KOPT-K1 (cell line): ENCODE results near the gene WNT9A.
"Not testable (repeated sequence)": the region's sequence is repeated elsewhere in the genome, so short reads cannot be mapped to it uniquely, and the experiment has no call there.

Source experiments
- H3K27ac ChIP-seq: fragments of 200-600 bp; sonication (generic); 2 replicates; pipeline ENCODE4 v1.5.1; 2016; ENCODE audit warnings: antibody characterized with exemption, mild to moderate bottlenecking, low read depth, low read length; ENCODE audit not compliant: poor library complexity, severe bottlenecking
- H3K36me3 ChIP-seq: fragments of 200-600 bp; sonication (generic); 2 replicates; pipeline ENCODE4 v1.5.1; 2017; ENCODE audit warnings: antibody characterized with exemption, mild to moderate bottlenecking, low read length, moderate library complexity; ENCODE audit not compliant: insufficient read depth
- H3K9me3 ChIP-seq: fragments of 200-600 bp; sonication (generic); 2 replicates; pipeline ENCODE4 v1.5.1; 2017; ENCODE audit warnings: antibody characterized with exemption, low read length, mild to moderate bottlenecking; ENCODE audit not compliant: insufficient read depth, poor library complexity, severe bottlenecking

WNT9A gene

GRCh38 chr1:227886993-227887696 lies 60.6 kb downstream of the WNT9A start:
- Histone ChIP-seq H3K27ac (no peak overlapping the region), H3K9me3 (no peaks in the 10 kb centered on the region), H3K36me3 (no peaks in the 10 kb centered on the region)

- Histone ChIP-seq H3K9me3 (no peaks in the 10 kb centered on the region), H3K36me3 (no peaks in the 10 kb centered on the region), H3K27ac (no peak overlapping the region)
These were observed 61.2 kb downstream of the WNT9A start for GRCh38 chr1:227886503-227886961.

- no peaks in the 10 kb centered on the region for H3K9me3 ChIP-seq
- no peaks in the 10 kb centered on the region for H3K36me3 ChIP-seq
- H3K27ac ChIP-seq, result no peak overlapping the region
These were observed 61.9 kb downstream of the WNT9A start for GRCh38 chr1:227885648-227886502.

- Histone ChIP-seq H3K36me3 (no peaks in the 10 kb centered on the region), H3K9me3 (no peaks in the 10 kb centered on the region), H3K27ac (no peak overlapping the region)
These were observed 62.5 kb downstream of the WNT9A start for GRCh38 chr1:227885135-227885647.

- Histone ChIP-seq H3K27ac (no peak overlapping the region), H3K36me3 (no peaks in the 10 kb centered on the region), H3K9me3 (no peaks in the 10 kb centered on the region)
These were observed 63.2 kb downstream of the WNT9A start for GRCh38 chr1:227884370-227885134.

GRCh38 chr1:227883641-227884301 lies 64.0 kb downstream of the WNT9A start:
- Histone ChIP-seq H3K9me3 (no peaks in the 10 kb centered on the region), H3K36me3 (no peaks in the 10 kb centered on the region), H3K27ac (no peak overlapping the region)

GRCh38 chr1:227883073-227883520 lies 64.6 kb downstream of the WNT9A start:
- no peaks in the 10 kb centered on the region for H3K36me3 ChIP-seq
- H3K27ac ChIP-seq, result no peak overlapping the region
- no peaks in the 10 kb centered on the region for H3K9me3 ChIP-seq

GRCh38 chr1:227880342-227880924 lies 67.3 kb downstream of the WNT9A start:
- Histone ChIP-seq H3K36me3 (no peaks in the 10 kb centered on the region), H3K27ac (no peak overlapping the region), H3K9me3 (no peaks in the 10 kb centered on the region)

GRCh38 chr1:227877810-227878209 lies 69.9 kb downstream of the WNT9A start:
- not testable (repeated sequence) for H3K27ac ChIP-seq, H3K36me3 ChIP-seq, H3K9me3 ChIP-seq

- not testable (repeated sequence) for H3K27ac ChIP-seq, H3K9me3 ChIP-seq, H3K36me3 ChIP-seq
These were observed 75.8 kb downstream of the WNT9A start for GRCh38 chr1:227871892-227872291.

- Histone ChIP-seq H3K36me3 (no peaks in the 10 kb centered on the region), H3K9me3 (peaks cover 6% of the 10 kb centered on the region), H3K27ac (no peak overlapping the region)
These were observed 77.4 kb downstream of the WNT9A start for GRCh38 chr1:227870366-227870765.

GRCh38 chr1:227869851-227870305 lies 77.9 kb downstream of the WNT9A start:
- peaks cover 11% of the 10 kb centered on the region for H3K9me3 ChIP-seq
- no peaks in the 10 kb centered on the region for H3K36me3 ChIP-seq
- no peak overlapping the region for H3K27ac ChIP-seq

- no peak overlapping the region for H3K27ac ChIP-seq
These were observed 78.4 kb downstream of the WNT9A start for GRCh38 chr1:227869279-227869842.

More at GRCh38 chr1:227869279-227869842, 78.4 kb downstream of the WNT9A start:
- peaks cover 16% of the 10 kb centered on the region for H3K9me3 ChIP-seq
- H3K36me3 ChIP-seq, result no peaks in the 10 kb centered on the region
